SK-N-SH treated with all-trans-retinoic acid at 6 μM for 48 hours (cell line): ENCODE results near the gene HOXD12.

ENCODE experiments used
- ATAC-seq: fragments of 200-7000 bp; cut with Tn5 transposase; 3 replicates; pipeline ENCODE4 v1.9.1; 2020; ENCODE audit warnings: mild to moderate bottlenecking, moderate library complexity
- ARNTL ChIP-seq: fragments of 450-650 bp; formaldehyde crosslinking; IDR thresholded peaks from 2 replicates; pipeline ENCODE4 v1.5.0; 2020; ENCODE audit warnings: low read depth, mild to moderate bottlenecking, moderate library complexity, borderline replicate concordance
- BACH2 ChIP-seq: fragments of 250-450 bp; sonication (Bioruptor Pico); IDR thresholded peaks from 2 replicates; pipeline ENCODE4 v1.9.0; 2021; ENCODE audit warnings: mild to moderate bottlenecking, borderline replicate concordance
- CSDC2 ChIP-seq: fragments of 250-450 bp; sonication (Bioruptor Pico); IDR thresholded peaks from 2 replicates; pipeline ENCODE4 v1.5.0; 2020; ENCODE audit warnings: mild to moderate bottlenecking, moderate library complexity
- CSRNP3 ChIP-seq: fragments of 250-450 bp; sonication (Bioruptor Pico); IDR thresholded peaks from 2 replicates; pipeline ENCODE4 v1.5.1; 2021; ENCODE audit warnings: mild to moderate bottlenecking, moderate library complexity
- ESRRG ChIP-seq: fragments of 250-450 bp; sonication (Bioruptor Pico); IDR thresholded peaks from 2 replicates; pipeline ENCODE4 v1.6.1; 2021; ENCODE audit warnings: mild to moderate bottlenecking
- GLIS3 ChIP-seq: fragments of 250-450 bp; sonication (Bioruptor Pico); IDR thresholded peaks from 2 replicates; pipeline ENCODE4 v1.5.0; 2020; ENCODE audit warnings: mild to moderate bottlenecking, moderate library complexity
- ISL1 ChIP-seq: fragments of 250-450 bp; sonication (Bioruptor Pico); IDR thresholded peaks from 2 replicates; pipeline ENCODE4 v2.1.2; 2022; ENCODE audit warnings: mild to moderate bottlenecking, moderate library complexity
- OSR1 ChIP-seq: fragments of 250-450 bp; sonication (Bioruptor Pico); IDR thresholded peaks from 2 replicates; pipeline ENCODE4 v1.8.0; 2022; ENCODE audit warnings: moderate library complexity, mild to moderate bottlenecking, inconsistent platforms
- POU6F1 ChIP-seq: fragments of 250-450 bp; sonication (Bioruptor Pico); IDR thresholded peaks from 2 replicates; pipeline ENCODE4 v1.8.0; 2021; ENCODE audit warnings: low read depth, mild to moderate bottlenecking, moderate library complexity, borderline replicate concordance
- PPARA ChIP-seq: fragments of 250-450 bp; sonication (Bioruptor Pico); IDR thresholded peaks from 2 replicates; pipeline ENCODE4 v1.5.0; 2020; ENCODE audit warnings: mild to moderate bottlenecking, borderline replicate concordance
- RARB ChIP-seq: fragments of 250-450 bp; sonication (Bioruptor Pico); IDR thresholded peaks from 2 replicates; pipeline ENCODE4 v1.8.0; 2021; ENCODE audit warnings: mild to moderate bottlenecking, moderate library complexity
- SNAI2 ChIP-seq: fragments of 250-450 bp; sonication (Bioruptor Pico); IDR thresholded peaks from 2 replicates; pipeline ENCODE4 v1.5.0; 2020; ENCODE audit warnings: mild to moderate bottlenecking, moderate library complexity
- TCF4 ChIP-seq: fragments of 250-450 bp; sonication (Bioruptor Pico); IDR thresholded peaks from 2 replicates; pipeline ENCODE4 v1.8.0; 2021; ENCODE audit warnings: mild to moderate bottlenecking, moderate library complexity, borderline replicate concordance
- TOX ChIP-seq: fragments of 250-450 bp; sonication (Bioruptor Pico); IDR thresholded peaks from 2 replicates; pipeline ENCODE4 v1.8.0; 2021; ENCODE audit warnings: mild to moderate bottlenecking, moderate library complexity, borderline replicate concordance
- TSHZ2 ChIP-seq: fragments of 250-450 bp; sonication (Bioruptor Pico); IDR thresholded peaks from 2 replicates; pipeline ENCODE4 v1.5.0; 2020; ENCODE audit warnings: mild to moderate bottlenecking, moderate library complexity
- ZC3H10 ChIP-seq: fragments of 250-450 bp; sonication (Bioruptor Pico); IDR thresholded peaks from 2 replicates; pipeline ENCODE4 v1.5.1; 2021; ENCODE audit warnings: mild to moderate bottlenecking, moderate library complexity
- ZNF565 ChIP-seq: fragments of 450-650 bp; formaldehyde crosslinking; conservative IDR thresholded peaks from 2 replicates; pipeline ENCODE4 v1.5.0; 2020; ENCODE audit warnings: low read depth, mild to moderate bottlenecking, moderate library complexity
- ZNF70 ChIP-seq: fragments of 450-650 bp; formaldehyde crosslinking; IDR thresholded peaks from 2 replicates; pipeline ENCODE4 v1.5.0; 2020; ENCODE audit warnings: mild to moderate bottlenecking, moderate library complexity
- ZNF8 ChIP-seq: fragments of 450-650 bp; formaldehyde crosslinking; IDR thresholded peaks from 2 replicates; pipeline ENCODE4 v1.5.0; 2020; ENCODE audit warnings: mild to moderate bottlenecking, moderate library complexity
- TF ChIP-seq, protein P1 (sequence below): fragments of 250-450 bp; sonication (Bioruptor Pico); IDR thresholded peaks from 2 replicates; pipeline ENCODE4 v1.5.1; 2020; ENCODE audit warnings: low read depth, mild to moderate bottlenecking, moderate library complexity

The HOXD12 gene

GRCh38 chr2:176117162-176117822 lies 17.7 kb downstream of the HOXD12 start (continued):
- TF ChIP-seq TSHZ2 (CRISPR knock-in tag) (no peak), RARB (CRISPR knock-in tag) (no peak)
- TF ChIP-seq, protein P1, sequence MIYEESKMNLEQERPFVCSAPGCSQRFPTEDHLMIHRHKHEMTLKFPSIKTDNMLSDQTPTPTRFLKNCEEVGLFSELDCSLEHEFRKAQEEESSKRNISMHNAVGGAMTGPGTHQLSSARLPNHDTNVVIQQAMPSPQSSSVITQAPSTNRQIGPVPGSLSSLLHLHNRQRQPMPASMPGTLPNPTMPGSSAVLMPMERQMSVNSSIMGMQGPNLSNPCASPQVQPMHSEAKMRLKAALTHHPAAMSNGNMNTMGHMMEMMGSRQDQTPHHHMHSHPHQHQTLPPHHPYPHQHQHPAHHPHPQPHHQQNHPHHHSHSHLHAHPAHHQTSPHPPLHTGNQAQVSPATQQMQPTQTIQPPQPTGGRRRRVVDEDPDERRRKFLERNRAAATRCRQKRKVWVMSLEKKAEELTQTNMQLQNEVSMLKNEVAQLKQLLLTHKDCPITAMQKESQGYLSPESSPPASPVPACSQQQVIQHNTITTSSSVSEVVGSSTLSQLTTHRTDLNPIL (CRISPR knock-in tag) = no peak

GRCh38 chr2:176117823-176118371 lies 18.3 kb downstream of the HOXD12 start:
- TF ChIP-seq POU6F1 = no peak
- TF ChIP-seq TOX (CRISPR knock-in tag) = no peak
- no peak for TF ChIP-seq BACH2 (CRISPR knock-in tag)
- TF ChIP-seq TSHZ2 (CRISPR knock-in tag) = no peak
- no peak for TF ChIP-seq ZNF8 (CRISPR knock-in tag)
- TF ChIP-seq ESRRG (CRISPR knock-in tag) = no peak
- TF ChIP-seq TCF4 (CRISPR knock-in tag) = no peak
- TF ChIP-seq PPARA = no peak
- TF ChIP-seq ZC3H10 (CRISPR knock-in tag) = no peak
- no peak for TF ChIP-seq OSR1 (CRISPR knock-in tag)
- TF ChIP-seq, protein P1 (CRISPR knock-in tag) = no peak
- no peak for TF ChIP-seq CSRNP3 (CRISPR knock-in tag)
- TF ChIP-seq SNAI2 (CRISPR knock-in tag) = no peak
- no peak for TF ChIP-seq GLIS3 (CRISPR knock-in tag)
- no peak for TF ChIP-seq ZNF70 (CRISPR knock-in tag)
- no peak for TF ChIP-seq CSDC2 (CRISPR knock-in tag)
- TF ChIP-seq ZNF565 (CRISPR knock-in tag) = no peak
- no peak for TF ChIP-seq ARNTL
- TF ChIP-seq ISL1 (CRISPR knock-in tag) = no peak
- no peak for ATAC-seq
